Sigmoid colon (tissue), 7 donors: ENCODE data around the gene CLDN4. TPM values are rescaled to one million over a fixed set of nuclear protein-coding genes. Genes with fewer than 3 reads are reported as not detected.

Experiments used
- DNase-seq: peaks from one replicate; pipeline ENCODE4 v3.0.0-alpha.2; 2019
- H3K27ac ChIP-seq, 4 donors: fragments of 200-600 bp; sonication (generic); one replicate each; pipeline ENCODE4 v1.5.1; 2016 to 2019; ENCODE audit warnings: mild to moderate bottlenecking in 1 of 4
- H3K27me3 ChIP-seq, 3 donors: fragments of 200-600 bp; sonication (generic); one replicate each; pipeline ENCODE4 v1.5.1; 2019; ENCODE audit warnings: mild to moderate bottlenecking in 1 of 3
- H3K36me3 ChIP-seq, 4 donors: fragments of 200-600 bp; sonication (generic); one replicate each; pipeline ENCODE4 v1.5.1; 2016 to 2019
- H3K4me1 ChIP-seq, 4 donors: fragments of 200-600 bp; sonication (generic); one replicate each; pipeline ENCODE4 v1.5.1; 2017 to 2019
- H3K4me3 ChIP-seq, 4 donors: fragments of 200-600 bp; sonication (generic); one replicate each; pipeline ENCODE4 v1.5.1; 2017 to 2019; ENCODE audit warnings: mild to moderate bottlenecking in 2 of 4, moderate library complexity in 1 of 4
- H3K9me3 ChIP-seq, 4 donors: fragments of 200-600 bp in 3 of 4; sonication (generic) in 3 of 4; one replicate each; pipeline versions ENCODE4 v1.5.1 to v1.6.1; 2013 to 2019
- CTCF ChIP-seq, 4 experiments: fragments of 450-650 bp in 3 of 4; fragments of 200-600 bp in 1 of 4; IDR thresholded peaks; one replicate each; pipeline ENCODE4 v1.5.1; 2016 to 2019; ENCODE audit warnings: antibody characterized with exemption in 4 of 4, mild to moderate bottlenecking in 3 of 4, moderate library complexity in 2 of 4
- EP300 ChIP-seq, 4 donors: sonication (generic); formaldehyde crosslinking; IDR thresholded peaks; one replicate each; pipeline ENCODE4 v1.6.1; 2017; ENCODE audit warnings: antibody characterized with exemption in 4 of 4
- POLR2A ChIP-seq, 2 donors: fragments of 450-650 bp; IDR thresholded peaks; one replicate each; pipeline ENCODE4 v1.6.1; 2016; ENCODE audit warnings: antibody characterized with exemption in 2 of 2, mild to moderate bottlenecking in 2 of 2, moderate library complexity in 2 of 2
- POLR2AphosphoS5 ChIP-seq, 4 donors: sonication (generic); formaldehyde crosslinking; IDR thresholded peaks; one replicate each; pipeline ENCODE4 v1.6.1; 2017; ENCODE audit warnings: antibody characterized with exemption in 4 of 4
- WGBS, 2 donors: extraction: QIAGEN DNeasy Blood & Tissue Kit; methylation state at CpG; one replicate each; pipeline ENCODE4 v1.1.7; 2013; 5-methylcytosine and 5-hydroxymethylcytosine counted together
- intact Hi-C: fragments of 100-400 bp; cut with DNase I; formaldehyde crosslinking; loops from one replicate; pipeline ENCODE4 v1.15.1; 2023
- polyA plus RNA-seq, 3 donors: library from polyadenylated mRNA; stranded (reverse); fragments of 200-250 nt; gene quantifications; one replicate each; pipeline ENCODE4 v1.2.3, GENCODE V29; 2013
- total RNA-seq, 4 donors: library from RNA; depleted of rRNA; stranded (reverse); fragments of >200 nt; gene quantifications; one replicate each; pipeline ENCODE4 v1.1.0, GENCODE V29; 2016
- donor health status: healthy with polysubstance abuse.
- donor health status: Bipolar disorder and iron deficiency.
- donor health status: healthy.

CLDN4 gene
- total and polyA plus RNA-seq, 7 donors: 0.16 to 690 (median 210) TPM; not detected in 2

DNA sequence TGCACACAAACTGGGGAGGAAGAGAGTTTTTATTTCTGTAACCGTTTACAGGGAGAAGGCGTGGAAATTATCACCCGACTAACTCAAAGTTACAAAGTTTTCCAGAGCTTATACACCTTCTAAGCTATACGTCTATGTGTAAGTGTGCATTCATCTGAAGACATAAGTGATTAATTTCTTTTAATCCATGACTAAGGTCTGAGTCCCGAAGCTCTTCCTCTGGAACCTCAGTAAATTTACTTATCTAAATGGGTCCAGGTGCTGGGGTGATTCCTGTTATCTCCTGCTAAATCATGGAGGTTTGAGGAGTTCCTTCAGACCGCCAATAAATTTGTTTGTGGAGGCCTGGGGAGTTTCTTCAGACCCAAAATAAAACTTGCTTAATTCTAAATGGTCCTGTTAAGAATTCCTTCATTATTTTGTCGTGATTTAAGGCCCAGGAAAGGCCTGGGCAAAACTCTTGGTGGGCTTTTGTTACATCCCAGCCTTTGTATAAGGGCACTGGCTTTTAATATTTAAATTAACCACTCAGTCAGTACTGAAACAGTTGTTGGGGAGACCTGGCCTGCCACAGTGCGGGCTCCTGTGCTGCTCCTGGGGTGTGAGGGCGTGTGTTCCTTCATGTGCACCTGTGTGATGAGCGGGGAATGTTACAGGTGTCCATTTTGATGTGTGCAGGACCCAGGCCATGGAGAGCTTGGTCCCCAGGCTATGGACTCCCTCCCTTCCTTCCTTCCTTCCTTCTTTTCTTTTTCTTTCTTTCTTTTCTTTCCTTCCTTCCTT, 17.3 kb downstream of the CLDN4 start:
- intact Hi-C loops: loop anchor here (10.0 kb wide), 1 partner anchor 113 kb away; the partner anchor contains the start of gene ABHD11
- Histone ChIP-seq H3K27ac (peak overlapping the region in 1 of 4 donors; percentile 6), H3K4me1 (peaks cover 0 to 48% (median 30%) of the 10 kb centered on the region in 4 donors), H3K27me3 (no peaks in the 10 kb centered on the region), H3K36me3 (no peaks in the 10 kb centered on the region), H3K9me3 (no peaks in the 10 kb centered on the region), H3K4me3 (no peak overlapping the region)
- no peak for DNase-seq
- WGBS, 2 donors: 83 to 87% methylated on average over 10 of the region's 10 CpGs
- no peak for TF ChIP-seq POLR2A (IDR thresholded peaks at IDR 0.05)
- TF ChIP-seq EP300 (IDR thresholded peaks at IDR 0.05): no peak
- no peak for TF ChIP-seq CTCF (IDR thresholded peaks at IDR 0.05)
- TF ChIP-seq POLR2AphosphoS5 (IDR thresholded peaks at IDR 0.05): no peak

DNA sequence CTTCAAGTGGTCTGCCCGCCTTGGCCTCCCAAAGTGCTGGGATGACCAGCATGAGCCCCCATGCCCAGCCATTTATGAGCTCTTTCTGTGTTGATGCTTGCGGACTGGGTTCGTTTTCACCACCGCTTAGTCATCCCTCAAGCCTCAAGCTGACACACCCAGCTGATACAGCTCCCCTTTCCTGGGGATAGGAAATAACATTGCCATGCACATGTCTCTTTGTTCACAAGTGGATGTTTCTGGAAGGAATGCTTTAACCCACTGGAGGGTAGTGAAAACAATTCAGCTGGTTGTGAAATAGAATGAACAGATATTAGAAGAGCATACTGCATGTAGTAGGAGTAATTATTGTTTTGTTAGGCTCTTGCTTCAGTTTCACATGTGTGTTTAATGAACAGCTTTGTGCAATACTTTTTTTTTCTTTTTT, 20.0 kb downstream of the CLDN4 start:
- Histone ChIP-seq H3K36me3 (no peaks in the 10 kb centered on the region), H3K9me3 (no peaks in the 10 kb centered on the region), H3K4me1 (peaks cover 0 to 44% (median 29%) of the 10 kb centered on the region in 4 donors), H3K27ac (peak overlapping the region; percentile 19 to 81 (median 75)), H3K4me3 (no peak overlapping the region), H3K27me3 (no peaks in the 10 kb centered on the region)
- no peak for TF ChIP-seq CTCF (IDR thresholded peaks at IDR 0.05)
- TF ChIP-seq EP300 (IDR thresholded peaks at IDR 0.05): peak in 1 of 4 donors; percentile 16
- TF ChIP-seq POLR2AphosphoS5 (IDR thresholded peaks at IDR 0.05): peak in 3 of 4 donors; percentile 6 to 80 (median 17)
- intact Hi-C loops: no loop called here
- no peak for DNase-seq
- WGBS, 2 donors: 28 to 54% methylated on average over 4 of the region's 4 CpGs

DNA sequence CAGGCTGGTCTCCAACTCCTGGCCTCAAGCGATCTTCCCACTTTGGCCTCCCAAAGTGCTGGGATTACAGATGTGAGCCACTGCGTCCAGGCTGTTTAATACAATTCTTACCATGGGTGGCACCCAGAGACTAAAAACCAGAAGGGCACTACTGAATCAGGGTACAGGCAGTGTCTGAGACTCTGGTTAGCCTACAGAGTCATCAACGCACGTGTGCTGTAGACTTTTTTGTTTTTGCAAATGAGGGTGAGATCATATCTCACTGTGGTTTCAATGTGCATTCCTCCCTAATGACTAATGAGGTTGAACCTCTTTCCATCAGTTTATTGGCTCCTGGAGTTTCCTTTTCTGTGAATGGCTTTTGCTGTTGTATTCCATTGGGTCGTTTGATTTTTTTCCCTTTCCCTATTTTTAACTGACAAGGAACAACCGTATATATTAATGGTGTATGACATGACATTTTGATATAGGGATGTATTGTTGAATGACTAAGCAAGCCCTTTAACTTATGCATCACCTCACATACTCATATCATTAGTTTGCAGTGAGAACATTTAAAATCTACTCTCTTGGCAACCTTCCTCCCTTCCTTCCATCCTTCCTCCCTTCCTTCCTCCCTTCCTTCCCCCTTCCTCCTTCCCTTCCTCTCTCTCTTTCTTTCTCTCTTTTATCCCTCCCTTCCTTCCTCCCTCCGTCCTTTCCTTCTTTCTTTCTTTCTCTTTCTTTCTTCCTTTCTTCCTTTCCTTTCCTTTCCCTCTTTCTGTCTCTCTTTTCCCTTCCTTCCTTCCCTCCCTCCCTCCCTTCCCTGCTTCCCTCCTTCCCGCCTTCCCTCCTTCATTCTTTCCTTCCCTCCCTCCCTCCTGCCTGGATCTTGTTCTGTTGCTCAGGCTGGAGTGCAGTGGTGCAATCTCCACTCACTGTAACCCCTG, 20.9 kb downstream of the CLDN4 start:
- intact Hi-C loops: no loop called here

DNA sequence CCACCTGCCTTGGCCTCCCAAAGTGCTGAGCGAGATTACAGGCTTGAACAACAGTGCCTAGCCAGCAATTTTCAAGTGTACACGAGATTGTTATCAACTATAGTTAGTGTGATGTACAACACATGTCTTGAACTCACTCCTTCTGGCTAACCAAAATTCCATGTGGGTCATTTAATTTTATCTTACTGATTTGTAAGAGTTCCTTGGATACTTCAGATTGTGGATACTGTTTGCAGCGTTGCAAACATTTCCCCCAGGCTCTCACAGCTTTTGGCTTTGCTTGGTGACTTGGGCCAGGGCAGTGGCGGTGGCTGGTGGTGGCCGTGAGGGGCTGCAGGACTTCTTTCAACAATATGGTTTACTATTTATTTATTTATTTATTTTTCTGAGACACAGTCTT, 21.7 kb downstream of the CLDN4 start:
- intact Hi-C loops: no loop called here

More for the DNA sequence above, 20.9 kb downstream of the CLDN4 start:
- WGBS, 2 donors: 40 to 48% methylated on average over 8 of the region's 8 CpGs
- Histone ChIP-seq H3K27me3 (no peaks in the 10 kb centered on the region), H3K4me1 (peaks cover 0 to 39% (median 28%) of the 10 kb centered on the region in 4 donors), H3K9me3 (no peaks in the 10 kb centered on the region), H3K27ac (peak overlapping the region; percentile 19 to 81 (median 75)), H3K36me3 (no peaks in the 10 kb centered on the region), H3K4me3 (no peak overlapping the region)
- no peak for DNase-seq
- no peak for TF ChIP-seq EP300 (IDR thresholded peaks at IDR 0.05)
- TF ChIP-seq POLR2AphosphoS5 (IDR thresholded peaks at IDR 0.05): peak in 1 of 4 donors; percentile 76
- no peak for TF ChIP-seq POLR2A (IDR thresholded peaks at IDR 0.05)
- no peak for TF ChIP-seq CTCF (IDR thresholded peaks at IDR 0.05)

More for the DNA sequence above, 21.7 kb downstream of the CLDN4 start:
- Histone ChIP-seq H3K4me3 (no peak overlapping the region), H3K36me3 (no peaks in the 10 kb centered on the region), H3K9me3 (no peaks in the 10 kb centered on the region), H3K27ac (peak overlapping the region in 3 of 4 donors; percentile 32 to 81 (median 78)), H3K4me1 (peaks cover 0 to 39% (median 28%) of the 10 kb centered on the region in 4 donors), H3K27me3 (no peaks in the 10 kb centered on the region)
- TF ChIP-seq POLR2A (IDR thresholded peaks at IDR 0.05) (no peak), EP300 (IDR thresholded peaks at IDR 0.05) (no peak), CTCF (IDR thresholded peaks at IDR 0.05) (no peak), POLR2AphosphoS5 (IDR thresholded peaks at IDR 0.05) (no peak)
- 80 to 85% methylated on average over 5 of the region's 5 CpGs for WGBS, 2 donors
- DNase-seq: no peak
